IMR-90 (cell line): Measurements from ENCODE around the gene NPAS3. TPM values are rescaled to one million over a fixed set of nuclear protein-coding genes. Genes with fewer than 3 reads are reported as not detected.

Source experiments
- ATAC-seq: fragments of 200-7000 bp; cut with Tn5 transposase; 2 replicates; pipeline ENCODE4 v1.9.1; 2020; ENCODE audit warnings: low read depth, mild to moderate bottlenecking, moderate library complexity
- BruUV-seq: library from RNA; stranded (reverse); fragments of 400-500 nt; replicated peaks from 2 replicates; lab custom pipeline; 2021; lab: Mats Ljungman, UMichigan
- CTCF ChIA-PET: fragments of 300-600 bp; formaldehyde crosslinking; extraction: SDS; loops from one replicate; lab custom pipeline; 2021; ENCODE audit warnings: antibody characterized with exemption; lab: Yijun Ruan, JAX
- POLR2A ChIA-PET: fragments of 300-600 bp; sonication (Branson Sonifier 250); formaldehyde crosslinking; loops from one replicate; lab custom pipeline; 2022; ENCODE audit warnings: antibody characterized with exemption; ENCODE audit not compliant: unreplicated experiment; lab: Charles Lee
- DNase-seq: peaks from one replicate; pipeline ENCODE4 v3.0.0; 2013
- H2AFZ ChIP-seq: replicated peaks from 2 replicates; pipeline ENCODE3; 2013; ENCODE audit warnings: low read length, mild to moderate bottlenecking; ENCODE audit not compliant: poor library complexity
- H2AK5ac ChIP-seq: 2 replicates; pipeline ENCODE4 v1.6.1; 2013; ENCODE audit warnings: low read depth, low read length, inconsistent platforms
- H2AK9ac ChIP-seq: replicated peaks from 2 replicates; pipeline ENCODE3; 2013; ENCODE audit warnings: mild to moderate bottlenecking, low read depth, low read length, moderate library complexity; ENCODE audit not compliant: poor library complexity
- H2BK120ac ChIP-seq: 2 replicates; pipeline ENCODE4 v1.6.1; 2013; ENCODE audit warnings: low read depth, low read length, inconsistent platforms
- H2BK15ac ChIP-seq: 3 replicates; pipeline ENCODE4 v1.6.1; 2013; ENCODE audit warnings: low read depth, low read length, inconsistent platforms
- H2BK20ac ChIP-seq: 2 replicates; pipeline ENCODE4 v1.6.1; 2013; ENCODE audit warnings: low read depth, mild to moderate bottlenecking, inconsistent platforms, low read length, moderate library complexity
- H2BK5ac ChIP-seq: 2 replicates; pipeline ENCODE4 v1.6.1; 2013; ENCODE audit warnings: mild to moderate bottlenecking, low read depth, low read length, inconsistent platforms; ENCODE audit not compliant: poor library complexity, severe bottlenecking
- H3K14ac ChIP-seq: replicated peaks from 2 replicates; pipeline ENCODE4 v1.6.1; 2013; ENCODE audit warnings: low read depth, low read length, inconsistent platforms
- H3K18ac ChIP-seq: 2 replicates; pipeline ENCODE4 v1.6.1; 2013; ENCODE audit warnings: low read depth, low read length, control low read depth
- H3K23ac ChIP-seq: 2 replicates; pipeline ENCODE4 v1.6.1; 2013; ENCODE audit warnings: low read depth, low read length, inconsistent platforms
- H3K27ac ChIP-seq: 2 replicates; pipeline ENCODE4 v1.5.1; 2013; ENCODE audit warnings: mild to moderate bottlenecking, control low read depth, low read length; ENCODE audit not compliant: insufficient read depth
- H3K27me3 ChIP-seq: 2 replicates; pipeline ENCODE4 v1.6.1; 2013; ENCODE audit warnings: low read length; ENCODE audit not compliant: control insufficient read depth, insufficient read depth
- H3K36me3 ChIP-seq: 2 replicates; pipeline ENCODE4 v1.6.1; 2013; ENCODE audit warnings: low read length, mixed read lengths; ENCODE audit not compliant: control insufficient read depth, insufficient read depth
- H3K4ac ChIP-seq: 2 replicates; pipeline ENCODE4 v1.6.1; 2013; ENCODE audit warnings: low read depth, low read length, inconsistent platforms
- H3K4me1 ChIP-seq: 2 replicates; pipeline ENCODE4 v1.6.1; 2013; ENCODE audit warnings: low read length, mixed read lengths; ENCODE audit not compliant: control insufficient read depth, insufficient read depth
- H3K4me2 ChIP-seq: 2 replicates; pipeline ENCODE4 v1.6.1; 2013; ENCODE audit warnings: low read depth, mild to moderate bottlenecking, control low read depth, low read length, moderate library complexity
- H3K4me3 ChIP-seq: 2 replicates; pipeline ENCODE4 v1.5.1; 2013; ENCODE audit warnings: low read depth, mild to moderate bottlenecking, control low read depth, low read length, moderate library complexity; ENCODE audit not compliant: insufficient read depth
- H3K56ac ChIP-seq: 2 replicates; pipeline ENCODE4 v1.6.1; 2013; ENCODE audit warnings: low read length, inconsistent platforms; ENCODE audit not compliant: insufficient read depth; ENCODE audit errors: extremely low read depth
- H3K79me1 ChIP-seq, 2 experiments: 2 replicates each; pipeline ENCODE4 v1.6.1; 2013; ENCODE audit warnings: low read length in 2 of 2, inconsistent platforms in 1 of 2, low read depth in 1 of 2
- H3K9ac ChIP-seq: 2 replicates; pipeline ENCODE4 v1.6.1; 2013; ENCODE audit warnings: low read depth, low read length, control low read depth
- H3K9me1 ChIP-seq: 2 replicates; pipeline ENCODE4 v1.6.1; 2013; ENCODE audit warnings: low read length, inconsistent platforms; ENCODE audit not compliant: insufficient read depth
- H3K9me3 ChIP-seq: 2 replicates; pipeline ENCODE4 v1.6.1; 2013; ENCODE audit warnings: low read length; ENCODE audit not compliant: control insufficient read depth, insufficient read depth
- H4K20me1 ChIP-seq: 2 replicates; pipeline ENCODE4 v1.6.1; 2013; ENCODE audit warnings: low read length, inconsistent platforms; ENCODE audit not compliant: insufficient read depth
- H4K5ac ChIP-seq: 2 replicates; pipeline ENCODE4 v1.6.1; 2013; ENCODE audit warnings: mild to moderate bottlenecking, low read depth, low read length, control low read depth
- H4K8ac ChIP-seq, 2 experiments: 2 replicates each; pipeline ENCODE4 v1.6.1; 2013; ENCODE audit warnings: low read depth in 2 of 2, low read length in 2 of 2, control low read depth in 1 of 2, inconsistent platforms in 1 of 2
- H4K91ac ChIP-seq: 2 replicates; pipeline ENCODE4 v1.6.1; 2013; ENCODE audit warnings: low read depth, low read length, inconsistent platforms; ENCODE audit not compliant: insufficient read depth
- CEBPB ChIP-seq: IDR thresholded peaks from 2 replicates; pipeline ENCODE4 v1.6.1; 2012; ENCODE audit warnings: low read depth, low read length, improper control_type of control experiment
- CHD1 ChIP-seq: IDR thresholded peaks from 2 replicates; pipeline ENCODE4 v1.6.1; 2012; ENCODE audit warnings: low read depth, low read length, improper control_type of control experiment
- ELK1 ChIP-seq: fragments of 150-350 bp; IDR thresholded peaks from 2 replicates; pipeline ENCODE4 v1.6.1; 2016; ENCODE audit warnings: low read depth, mild to moderate bottlenecking, low read length, moderate library complexity, borderline replicate concordance
- FOS ChIP-seq: fragments of 150-350 bp; IDR thresholded peaks from 2 replicates; pipeline ENCODE4 v1.6.1; 2016; ENCODE audit warnings: low read depth, low read length
- MAFK ChIP-seq: IDR thresholded peaks from 2 replicates; pipeline ENCODE4 v1.6.1; 2012; ENCODE audit warnings: low read depth, low read length, improper control_type of control experiment
- MAZ ChIP-seq: IDR thresholded peaks from 2 replicates; pipeline ENCODE4 v1.6.1; 2012; ENCODE audit warnings: low read depth, mild to moderate bottlenecking, low read length, improper control_type of control experiment, moderate library complexity, borderline replicate concordance
- NFE2L2 ChIP-seq: fragments of 150-350 bp; IDR thresholded peaks from 2 replicates; pipeline ENCODE4 v1.6.1; 2016; ENCODE audit warnings: low read depth, mild to moderate bottlenecking, low read length
- POLR2A ChIP-seq: IDR thresholded peaks from 2 replicates; pipeline ENCODE4 v1.6.1; 2012; ENCODE audit warnings: mild to moderate bottlenecking, low read depth, low read length
- RAD21 ChIP-seq: IDR thresholded peaks from 2 replicates; pipeline ENCODE4 v1.6.1; 2012; ENCODE audit warnings: low read length, improper control_type of control experiment
- RCOR1 ChIP-seq: IDR thresholded peaks from 2 replicates; pipeline ENCODE4 v1.6.1; 2012; ENCODE audit warnings: mild to moderate bottlenecking, low read length, improper control_type of control experiment; ENCODE audit not compliant: insufficient replicate concordance
- RFX5 ChIP-seq: IDR thresholded peaks from 2 replicates; pipeline ENCODE4 v1.8.0; 2012; ENCODE audit warnings: low read depth, mild to moderate bottlenecking, low read length, moderate library complexity
- dilution Hi-C: fragments of 300-500 bp; cut with HindIII; formaldehyde crosslinking; loops from one replicate; pipeline ENCODE4 v1.14.3; 2018; ENCODE audit warnings: low sequenced_read_pairs; ENCODE audit not compliant: unreplicated experiment
- in situ Hi-C: fragments of 300-500 bp; cut with MboI; formaldehyde crosslinking; loops from 3 replicates; pipeline ENCODE4 v1.14.3; 2019; ENCODE audit warnings: low sequenced_read_pairs, inconsistent platforms, mixed read lengths
- intact Hi-C: fragments of 100-400 bp; cut with micrococcal nuclease; formaldehyde crosslinking; loops from 2 replicates; pipeline ENCODE4 v1.10.0; 2022
- polyA plus RNA-seq, 3 experiments: library from polyadenylated mRNA; depleted of rRNA; stranded (reverse); fragments of >200 nt; gene quantifications; 2 replicates each; pipeline ENCODE4 v1.2.3, GENCODE V29; 2012; ENCODE audit warnings: low replicate concordance in 1 of 3
- total RNA-seq: library from RNA; depleted of rRNA; stranded (reverse); fragments of >200 nt; gene quantifications from 2 replicates; pipeline ENCODE4 v1.2.3, GENCODE V29; 2012

The NPAS3 gene
- total and polyA plus RNA-seq, 2 of the 4 experiments (the other 2 are of a cell fraction) = not detected

GRCh38 chr14:32993921-32994320 lies 55.2 kb downstream of the NPAS3 start:
- Histone ChIP-seq H3K23ac (no peak overlapping the region), H3K9me3 (no peaks in the 10 kb centered on the region), H3K4ac (no peak overlapping the region), H3K36me3 (no peaks in the 10 kb centered on the region), H3K9ac (no peak overlapping the region), H4K8ac (no peak overlapping the region), H4K20me1 (no peaks in the 10 kb centered on the region), H2BK120ac (no peak overlapping the region), H2BK5ac (no peak overlapping the region), H2BK15ac (no peak overlapping the region), H3K79me1 (no peaks in the 10 kb centered on the region), H3K18ac (no peak overlapping the region), H3K27ac (no peak overlapping the region), H3K4me2 (no peak overlapping the region), H3K4me1 (no peaks in the 10 kb centered on the region), H2AFZ (no peak overlapping the region), H4K5ac (no peak overlapping the region), H2BK20ac (no peak overlapping the region), H2AK5ac (no peak overlapping the region), H3K9me1 (no peaks in the 10 kb centered on the region), H3K56ac (no peak overlapping the region), H3K14ac (no peak overlapping the region), H3K27me3 (no peaks in the 10 kb centered on the region), H4K91ac (no peak overlapping the region), H2AK9ac (no peak overlapping the region), H3K4me3 (no peak overlapping the region)
- ATAC-seq = no peak
- ChIA-PET POLR2A (no interaction called here), CTCF (interaction anchor here (0.5 to 0.6 kb wide), 2 partner anchors 29 to 282 kb away, joined by 3 read pairs; no protein-coding TSS in a partner anchor)
- BruUV-seq = no TSS peak
- in situ Hi-C loops = no loop called here
- no peak for DNase-seq
- intact Hi-C loops = no loop called here
- dilution Hi-C loops = no loop called here
- TF ChIP-seq POLR2A (no peak), MAFK (no peak), MAZ (no peak), RCOR1 (no peak), RFX5 (no peak), CHD1 (no peak), NFE2L2 (no peak), CEBPB (no peak), RAD21 (no peak), FOS (no peak), ELK1 (no peak)
